HG03280 (cell line): ENCODE data around the gene DERL3.

Experiments used
- ATAC-seq: cut with Tn5 transposase; IDR thresholded peaks from one replicate; pipeline ENCODE4 v1.9.1; 2021; ENCODE audit warnings: mild to moderate bottlenecking, moderate library complexity; ENCODE audit not compliant: unreplicated experiment

Gene DERL3

GRCh38 chr22:23812378-23812777 lies 26.4 kb downstream of the DERL3 start:
- ATAC-seq = no peak

- no peak for ATAC-seq
These were observed 32.0 kb downstream of the DERL3 start for GRCh38 chr22:23806837-23807236.

- no peak for ATAC-seq
These were observed 34.0 kb downstream of the DERL3 start for GRCh38 chr22:23804781-23805291.

GRCh38 chr22:23803001-23803819 lies 35.6 kb downstream of the DERL3 start:
- no peak for ATAC-seq

- ATAC-seq = no peak
These were observed 36.9 kb downstream of the DERL3 start for GRCh38 chr22:23801886-23802377.

GRCh38 chr22:23801238-23801821 lies 37.5 kb downstream of the DERL3 start:
- no peak for ATAC-seq

- ATAC-seq = no peak
These were observed 38.2 kb downstream of the DERL3 start for GRCh38 chr22:23800297-23801237.

GRCh38 chr22:23796461-23796860 lies 42.3 kb downstream of the DERL3 start:
- no peak for ATAC-seq

GRCh38 chr22:23793326-23793725 lies 45.5 kb downstream of the DERL3 start:
- no peak for ATAC-seq

GRCh38 chr22:23791738-23792645 lies 46.8 kb downstream of the DERL3 start:
- ATAC-seq = no peak

- ATAC-seq = no peak
These were observed 47.7 kb downstream of the DERL3 start for GRCh38 chr22:23790819-23791737.

- ATAC-seq = no peak
These were observed 49.2 kb downstream of the DERL3 start for GRCh38 chr22:23789638-23790037.

- no peak for ATAC-seq
These were observed 49.7 kb downstream of the DERL3 start for GRCh38 chr22:23789121-23789520.

GRCh38 chr22:23787910-23788309 lies 50.9 kb downstream of the DERL3 start:
- ATAC-seq = no peak

- ATAC-seq = no peak
These were observed 51.3 kb downstream of the DERL3 start for GRCh38 chr22:23787600-23787896.

- ATAC-seq = peak; percentile 70
These were observed 51.8 kb downstream of the DERL3 start, which contains the start of gene SMARCB1 for GRCh38 chr22:23786752-23787599. SMARCB1 (plus strand) TSS chr22:23786966; CDS start chr22:23787170, 204 bp downstream.

- ATAC-seq = no peak
These were observed 52.5 kb downstream of the DERL3 start for GRCh38 chr22:23786261-23786710.
